LoVo (cell line): ENCODE data around the gene ADGRL3.

Source experiments
- DNase-seq: peaks from one replicate; pipeline ENCODE4 v3.0.0-alpha.2; 2016; ENCODE audit warnings: low spot score

The ADGRL3 gene

DNA sequence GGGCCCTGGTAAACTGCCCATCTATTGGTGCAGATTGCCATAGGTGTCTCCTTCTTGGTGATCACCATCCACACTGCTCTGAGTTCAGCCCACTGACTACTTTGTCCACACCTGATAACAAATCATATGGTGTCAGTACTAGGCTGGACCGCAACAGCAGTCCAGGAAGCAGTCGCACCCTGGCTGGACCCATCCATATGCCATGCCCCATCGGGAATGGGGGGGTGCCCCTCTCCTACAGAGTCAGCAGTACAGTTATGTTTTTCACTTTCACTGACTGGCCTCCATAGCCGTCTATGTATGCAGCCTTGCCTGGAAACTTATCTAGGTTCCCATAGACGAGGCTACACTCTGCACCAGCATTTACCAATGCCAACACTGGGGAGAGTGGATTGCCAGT lies 226.1 kb downstream of the ADGRL3 start:
- no peak for DNase-seq

DNA sequence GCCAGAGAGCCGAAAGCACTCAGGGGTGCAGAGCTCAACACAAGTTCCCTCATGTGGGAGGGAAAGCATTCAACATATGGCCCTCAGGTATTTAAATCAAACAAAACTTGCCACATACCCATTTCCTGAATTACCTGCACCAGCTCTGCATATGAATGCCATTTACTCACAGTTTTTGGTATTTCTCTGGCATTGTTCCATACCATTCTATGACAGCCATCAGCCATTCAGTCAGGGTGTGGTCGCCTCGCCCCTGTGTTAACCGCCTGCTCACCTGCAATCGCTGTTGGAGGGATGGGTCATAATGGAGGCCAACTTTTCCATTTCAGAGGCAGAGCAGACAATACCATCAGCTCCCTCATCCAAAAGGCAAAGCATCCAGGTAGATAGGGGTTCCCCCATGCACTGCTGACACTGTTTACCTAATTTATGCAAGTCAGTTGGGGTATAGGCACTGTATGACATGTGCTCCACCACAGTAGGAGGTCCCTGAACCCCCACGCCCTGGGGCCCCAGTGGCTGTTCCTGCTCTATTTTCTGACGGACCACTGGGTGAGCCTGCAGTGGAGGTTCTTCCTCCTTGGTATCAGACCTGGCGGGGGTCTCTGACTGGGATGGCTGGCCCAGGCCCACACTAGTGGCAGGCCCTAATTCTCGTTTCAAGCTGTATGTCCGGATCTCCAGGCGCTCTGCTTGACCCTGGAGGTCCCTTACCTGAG lies 227.1 kb downstream of the ADGRL3 start:
- no peak for DNase-seq

DNA sequence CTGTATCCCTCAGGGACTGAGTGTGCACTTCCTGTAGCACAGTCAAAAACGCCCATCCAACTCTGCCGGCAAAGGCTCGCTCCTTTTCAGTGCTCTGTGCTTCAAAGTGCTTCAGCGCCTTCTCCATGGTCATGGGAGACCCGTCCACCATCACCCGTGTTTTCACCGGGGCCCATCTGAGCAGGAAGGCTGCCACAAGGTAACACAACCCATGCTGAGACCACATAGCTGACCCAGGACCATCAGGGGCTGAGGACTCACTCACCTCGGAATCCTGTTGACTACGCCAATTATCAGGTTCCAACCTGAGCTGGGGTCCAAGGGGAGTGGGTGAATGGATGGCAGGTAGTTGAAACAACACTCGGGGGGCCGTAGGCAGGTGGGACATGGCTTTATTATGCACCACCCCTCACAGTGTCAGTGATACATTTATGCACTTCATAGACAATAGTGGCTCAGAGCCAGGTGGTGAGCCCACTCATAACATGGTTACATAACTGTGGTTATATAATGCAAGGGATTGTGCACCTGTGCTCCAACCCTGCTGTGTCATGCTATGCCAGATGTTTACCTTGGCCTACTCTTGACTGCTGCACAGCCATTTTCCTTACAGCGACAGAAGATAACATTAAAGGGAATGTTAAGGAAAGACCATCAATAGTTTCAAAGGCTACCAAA lies 227.8 kb downstream of the ADGRL3 start:
- DNase-seq = no peak

DNA sequence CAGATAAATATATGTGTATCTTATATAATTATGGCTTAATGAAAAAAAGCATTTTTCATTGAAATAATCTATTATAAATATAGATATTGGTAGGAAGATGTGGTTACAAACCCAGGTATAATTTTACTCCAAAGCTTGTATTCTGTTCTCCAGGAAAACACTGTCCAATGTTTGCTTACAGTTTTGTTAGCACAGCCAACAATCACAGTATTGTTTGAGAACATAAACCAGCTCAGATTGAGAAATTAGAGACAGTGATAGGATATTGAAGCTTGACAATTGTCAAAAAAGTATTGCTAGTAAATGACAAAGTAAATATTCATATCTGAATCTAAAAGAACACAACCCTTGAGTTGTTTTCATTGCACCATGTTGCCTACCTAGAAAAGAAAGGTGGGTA lies 228.8 kb downstream of the ADGRL3 start:
- no peak for DNase-seq

DNA sequence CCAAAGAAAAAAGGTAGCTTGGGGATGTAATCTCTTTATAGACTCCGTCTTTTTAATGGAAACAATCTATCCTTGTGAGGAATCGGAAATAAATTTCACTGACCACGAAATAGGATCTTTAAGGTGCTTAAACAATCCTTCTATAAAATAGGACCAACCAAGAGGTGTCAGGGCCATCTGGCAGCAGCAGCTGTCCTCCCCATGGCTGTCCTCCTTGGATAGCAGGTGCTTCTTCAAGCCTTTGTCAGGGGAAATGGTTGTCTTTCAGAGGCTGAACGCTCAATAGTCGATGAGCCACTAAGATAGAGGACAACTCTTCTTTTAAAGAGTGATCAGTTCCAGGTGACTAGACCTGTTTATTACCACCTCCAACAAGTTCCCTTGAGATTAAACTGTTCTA lies 231.0 kb downstream of the ADGRL3 start:
- no peak for DNase-seq

DNA sequence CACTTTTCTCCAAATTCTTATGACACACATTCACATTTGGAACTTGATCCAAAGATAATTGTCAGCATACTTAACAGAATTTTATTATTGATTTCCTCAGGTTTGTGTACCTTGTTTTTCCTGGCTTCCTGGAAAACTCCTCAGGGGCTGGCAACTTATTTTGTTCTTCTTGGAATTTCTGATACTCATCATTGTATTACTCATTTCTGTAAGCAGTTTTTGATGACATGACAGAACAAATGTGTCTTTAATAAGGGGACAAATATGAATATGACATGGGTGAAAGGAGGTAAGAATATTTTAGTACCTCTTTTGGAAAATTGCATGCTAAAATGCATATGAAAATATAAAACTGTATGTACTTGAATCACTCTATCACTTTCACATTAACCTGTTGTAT lies 237.8 kb downstream of the ADGRL3 start:
- no peak for DNase-seq

DNA sequence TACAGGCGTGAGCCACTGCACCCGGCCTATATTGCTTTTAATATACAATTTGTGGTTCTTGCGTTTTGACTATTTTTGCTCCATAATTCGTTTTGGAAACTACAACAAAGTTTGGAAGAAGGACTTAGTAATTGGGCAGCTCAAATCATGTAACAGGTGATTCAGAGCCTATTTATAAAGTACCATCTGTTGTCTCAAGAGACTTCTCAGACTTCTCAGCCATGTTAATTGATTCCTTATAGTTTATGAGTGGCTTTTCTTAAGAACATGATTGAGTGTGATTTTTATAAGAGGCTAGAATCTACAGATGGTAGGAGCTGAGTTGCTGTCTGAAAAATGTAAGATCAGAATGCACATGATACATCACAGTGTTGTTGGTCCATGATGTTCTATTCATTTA lies 240.2 kb downstream of the ADGRL3 start:
- DNase-seq = no peak

DNA sequence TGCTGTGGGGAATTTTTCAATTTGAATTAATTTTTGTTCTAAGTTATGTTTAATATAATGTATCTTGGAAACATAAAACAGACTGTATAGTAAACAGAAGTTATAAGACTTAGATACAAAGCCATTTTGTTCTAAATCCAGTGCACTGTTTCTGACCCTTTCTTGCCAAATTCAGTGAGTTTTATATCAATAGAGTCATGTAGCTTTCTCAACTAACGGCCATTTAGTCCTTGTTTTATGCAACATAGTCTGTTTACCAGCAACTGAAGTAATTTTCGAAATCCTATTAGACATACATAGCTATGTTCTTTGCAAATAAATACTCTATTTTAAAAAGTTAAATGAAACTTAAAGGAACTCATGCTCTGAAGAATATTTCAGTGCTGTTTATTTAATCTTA lies 242.8 kb downstream of the ADGRL3 start:
- no peak for DNase-seq

DNA sequence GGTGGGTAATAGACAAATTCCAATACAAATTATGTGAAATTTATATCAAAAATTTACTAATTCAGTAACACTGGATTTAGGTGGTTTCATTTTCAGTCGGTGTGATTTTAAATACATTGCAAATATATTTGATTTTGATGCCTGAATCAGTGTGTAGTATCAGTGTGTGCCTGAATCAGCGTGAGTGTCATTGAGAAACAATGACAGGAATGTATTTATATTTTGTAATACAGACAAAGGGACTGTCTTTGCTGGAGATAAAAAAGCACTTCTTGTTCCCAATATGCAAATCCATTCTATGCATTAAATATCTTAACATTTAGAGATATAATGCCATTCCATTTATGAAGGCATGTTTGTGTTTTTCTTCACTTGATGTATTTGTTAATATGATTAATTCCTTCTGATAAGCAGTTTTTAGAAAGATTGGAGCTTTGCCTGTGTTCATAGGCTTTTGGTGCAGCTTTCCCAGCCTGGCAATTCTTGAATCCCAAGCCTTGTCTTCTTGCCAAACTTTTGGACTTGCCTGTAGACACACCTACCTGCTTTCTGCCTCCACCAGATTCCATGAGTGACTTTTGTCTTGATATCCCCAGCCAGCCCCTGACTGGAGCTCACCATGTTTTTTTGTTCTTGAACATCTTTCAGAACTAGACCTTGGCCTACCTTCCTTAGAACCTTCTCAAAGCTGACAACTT lies 243.8 kb downstream of the ADGRL3 start:
- no peak for DNase-seq

DNA sequence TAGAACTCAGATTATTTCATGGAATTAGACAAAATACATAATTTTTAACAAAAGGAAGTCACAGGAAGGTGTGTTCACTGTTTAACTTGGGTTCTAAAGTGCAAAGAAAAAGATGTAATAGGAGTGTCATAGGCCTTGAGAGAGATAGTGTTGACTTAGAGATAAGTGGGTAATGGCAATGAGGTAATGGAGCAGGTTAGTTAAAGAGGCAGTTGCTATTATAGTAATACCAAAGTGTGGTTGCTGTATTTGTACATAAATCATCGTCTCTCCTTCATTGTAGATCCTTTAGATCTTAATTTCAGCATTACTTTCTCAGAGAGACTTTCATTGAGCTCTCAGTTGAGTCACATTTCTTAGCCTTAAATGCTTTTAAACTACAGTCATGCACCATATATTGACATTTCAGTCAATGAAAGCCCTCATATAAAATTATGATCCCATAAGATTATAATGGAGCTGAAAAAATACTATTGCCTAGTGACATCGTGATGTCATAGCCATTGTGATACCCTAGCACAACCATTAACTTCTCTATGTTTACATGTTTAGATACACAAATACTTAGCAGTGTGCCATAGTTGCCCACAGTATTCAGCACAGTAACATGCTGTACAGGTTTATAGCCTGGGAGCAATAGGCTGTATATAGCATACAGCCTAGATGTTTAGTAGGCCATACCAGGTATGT lies 245.4 kb downstream of the ADGRL3 start:
- DNase-seq = no peak

DNA sequence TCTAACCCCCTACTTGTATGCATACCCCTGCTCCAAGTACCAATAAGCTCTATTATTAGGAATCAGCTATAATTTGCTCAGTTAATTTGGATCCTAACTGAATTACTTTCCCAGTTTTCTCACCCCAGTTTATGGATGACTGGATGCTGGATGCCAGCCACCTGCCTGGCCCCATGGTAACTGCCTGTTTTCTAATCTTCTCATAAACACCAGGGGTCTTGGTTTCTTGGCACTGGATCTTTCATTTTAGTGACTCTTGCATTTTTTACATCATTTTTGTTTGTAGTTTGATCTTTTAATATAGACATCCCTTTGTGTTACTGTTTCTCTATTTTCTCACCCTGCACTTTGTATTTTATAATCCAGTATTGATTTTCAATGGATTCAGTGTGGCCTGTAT lies 246.8 kb downstream of the ADGRL3 start:
- DNase-seq = no peak

DNA sequence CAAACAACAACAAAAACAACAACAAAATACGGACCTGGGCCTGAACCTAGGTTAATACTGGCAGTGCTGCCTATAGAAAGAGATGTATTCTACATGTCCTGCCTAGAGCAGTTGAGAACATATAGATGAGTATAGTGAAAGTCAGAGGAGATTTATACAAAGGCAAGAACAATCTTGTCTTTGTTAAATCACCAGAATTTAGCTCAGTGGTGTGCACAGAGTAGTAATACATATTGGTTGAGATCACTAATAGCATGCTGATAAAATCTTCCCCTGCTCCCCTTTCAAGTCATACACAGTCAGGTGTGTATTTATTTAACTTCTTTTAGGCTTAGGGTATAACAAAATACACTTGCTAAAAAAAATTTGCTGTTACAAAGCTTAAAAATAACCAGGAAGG lies 247.8 kb downstream of the ADGRL3 start:
- no peak for DNase-seq

DNA sequence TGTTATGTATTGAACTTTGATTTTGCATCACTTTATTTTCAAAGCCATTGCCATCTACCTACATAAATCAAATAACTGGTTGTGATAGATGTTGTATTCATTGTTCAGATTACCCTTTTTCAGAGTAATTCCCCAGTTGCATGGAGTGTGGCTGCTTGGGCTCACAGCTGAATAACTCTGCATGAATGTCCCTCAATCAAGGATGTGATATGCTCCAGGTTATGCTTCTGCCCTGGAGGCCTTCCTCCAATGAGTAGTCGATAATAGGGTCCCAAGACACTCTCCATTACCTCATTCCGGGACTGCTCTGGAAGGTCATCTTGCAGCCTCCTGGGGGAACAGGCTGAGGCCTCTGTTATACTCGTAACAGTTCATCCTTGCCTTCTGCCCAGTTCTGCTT lies 251.8 kb downstream of the ADGRL3 start:
- DNase-seq = no peak

DNA sequence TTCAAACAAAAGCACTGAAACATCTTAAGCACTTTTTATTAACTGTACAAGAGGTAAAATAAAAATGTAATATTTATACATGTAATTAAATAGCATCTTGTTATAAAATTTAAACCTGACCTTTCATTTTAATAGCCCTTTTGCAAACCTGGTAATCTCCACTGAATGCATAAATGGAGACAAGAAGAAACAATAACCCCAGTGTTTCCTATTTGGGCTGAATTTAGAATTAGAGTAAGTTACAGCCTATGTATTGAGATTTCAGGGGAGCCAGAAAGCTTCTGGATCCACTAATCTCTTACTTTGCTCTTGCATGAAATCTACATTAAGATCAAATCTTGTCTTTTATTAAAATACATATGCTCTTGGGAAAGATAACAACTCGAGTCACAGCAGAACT lies 261.8 kb downstream of the ADGRL3 start:
- DNase-seq = no peak

DNA sequence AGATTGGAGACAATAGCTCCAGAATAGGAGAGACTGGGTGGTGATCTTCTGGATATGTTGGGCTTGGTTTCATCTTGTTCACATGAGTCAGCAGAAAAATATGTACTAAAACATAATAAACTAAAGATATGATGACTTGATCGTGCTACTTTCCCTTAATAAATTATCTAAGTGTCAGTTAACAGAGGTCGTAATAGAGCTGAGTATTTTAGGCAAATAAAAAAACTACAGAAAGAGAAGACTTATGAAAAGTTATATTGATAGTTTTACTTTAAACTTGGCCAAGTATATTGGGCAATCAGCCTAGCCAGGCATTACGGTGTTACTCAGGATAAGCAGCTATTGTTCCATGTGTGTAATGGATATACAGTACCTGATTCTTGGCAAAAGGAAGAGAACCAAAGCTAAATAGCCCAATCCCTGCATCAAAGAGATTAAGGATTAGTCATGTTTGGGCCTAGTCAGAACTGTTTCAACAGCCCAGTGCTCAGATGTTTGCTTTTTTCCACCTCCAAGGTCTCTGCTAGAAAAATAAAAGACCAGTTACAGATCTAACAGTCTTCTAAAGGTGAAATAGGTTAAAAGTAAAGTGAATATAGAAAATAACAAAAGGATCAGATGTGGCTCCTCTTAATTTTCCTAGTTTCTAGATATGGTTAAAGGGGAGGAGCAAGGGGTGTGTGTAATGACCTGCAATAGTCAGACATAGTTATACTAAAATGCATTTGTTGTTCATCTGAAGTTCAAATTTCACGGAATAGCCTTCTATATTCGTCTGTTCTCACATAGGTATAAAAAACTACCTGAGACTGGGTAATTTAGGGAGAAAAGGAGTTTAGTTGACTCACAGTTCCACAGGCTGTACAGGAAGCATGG lies 262.6 kb downstream of the ADGRL3 start:
- peak; percentile 44 for DNase-seq

DNA sequence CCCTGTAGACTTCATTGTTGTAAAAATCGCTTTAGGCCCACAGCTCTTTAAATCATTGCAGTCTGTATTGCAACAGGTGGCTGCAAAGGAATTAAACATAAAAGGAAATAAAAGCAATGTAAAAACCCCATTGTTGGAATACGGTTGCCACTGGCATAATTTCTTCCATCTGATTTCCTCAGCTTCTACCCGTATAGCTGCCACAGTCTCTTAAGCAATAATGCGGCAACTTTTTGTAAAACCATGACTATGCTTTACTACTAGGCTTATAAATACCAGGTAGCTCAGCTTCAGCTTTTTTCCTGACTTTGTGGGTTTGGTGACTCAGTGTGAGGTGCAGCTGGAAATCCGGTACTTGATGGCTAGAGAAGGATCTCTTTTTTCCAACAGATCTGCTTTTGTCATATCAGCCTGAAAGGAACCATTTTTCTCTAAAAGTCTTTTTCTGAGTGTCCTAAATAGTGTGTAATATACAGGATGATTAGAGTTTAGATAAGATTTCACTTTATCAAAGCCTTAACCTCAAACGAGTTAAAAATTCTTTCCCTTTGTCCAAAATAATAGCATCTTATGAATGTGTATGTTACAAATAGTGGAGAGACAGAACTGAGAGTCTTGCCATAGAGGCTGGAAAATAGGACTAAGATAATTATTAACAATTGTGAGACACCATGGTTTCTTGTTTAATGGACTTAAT lies 268.0 kb downstream of the ADGRL3 start:
- peak; percentile 58 for DNase-seq

DNA sequence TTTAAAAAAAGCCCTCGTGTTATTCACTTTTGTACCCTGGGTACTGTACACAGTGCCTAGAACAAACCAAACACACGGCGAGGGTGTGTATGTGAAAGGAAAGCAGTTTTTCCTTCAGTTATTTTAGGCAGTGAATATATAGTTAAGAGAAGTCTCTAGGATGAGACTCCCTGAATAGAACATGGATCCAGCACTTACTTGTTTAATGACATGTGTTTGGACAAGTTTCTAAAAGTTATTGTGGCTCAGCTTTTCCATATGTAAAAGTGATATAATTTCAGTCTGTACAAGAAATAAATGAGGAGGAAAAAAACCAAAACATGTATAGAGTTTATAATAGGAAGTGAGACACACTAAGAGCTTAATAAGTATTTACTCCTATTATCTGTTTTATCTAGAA lies 273.2 kb downstream of the ADGRL3 start:
- DNase-seq = no peak

DNA sequence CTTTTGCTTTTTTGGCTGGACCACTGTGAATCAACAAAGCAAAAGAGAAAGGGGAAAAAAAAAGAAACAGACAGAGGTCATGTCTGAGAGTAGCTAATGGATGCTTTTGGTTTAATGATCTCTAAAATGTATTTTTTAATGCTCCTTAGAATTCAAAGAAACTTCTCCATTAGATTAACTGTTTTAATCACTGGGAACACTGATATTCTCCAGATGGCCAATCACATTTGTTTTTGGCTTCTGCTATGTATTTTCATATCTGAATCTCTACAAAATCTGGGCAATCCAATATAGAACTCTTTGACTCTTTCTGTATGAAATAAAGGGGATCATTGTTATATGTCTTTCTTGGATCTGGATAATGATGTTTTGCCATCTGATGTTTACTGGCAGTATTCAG lies 278.2 kb downstream of the ADGRL3 start:
- no peak for DNase-seq

DNA sequence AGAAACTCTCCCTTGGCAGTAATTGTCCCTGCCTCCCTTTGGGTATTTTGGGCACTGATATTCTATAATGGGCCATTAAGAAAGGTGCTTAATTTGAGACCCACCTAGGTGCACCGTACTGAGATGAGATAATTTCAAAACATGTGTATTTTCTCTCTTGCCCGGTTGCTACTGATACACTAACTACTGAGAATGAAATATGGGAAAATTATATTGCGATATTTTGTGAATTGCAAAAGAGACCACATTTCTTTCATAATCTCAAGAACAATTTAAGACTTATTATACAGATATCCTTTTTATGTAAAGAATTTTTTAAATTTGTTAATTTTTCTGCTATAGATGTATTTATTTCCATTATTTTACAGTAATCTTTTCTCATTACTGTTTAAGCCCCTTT lies 284.9 kb downstream of the ADGRL3 start:
- no peak for DNase-seq

DNA sequence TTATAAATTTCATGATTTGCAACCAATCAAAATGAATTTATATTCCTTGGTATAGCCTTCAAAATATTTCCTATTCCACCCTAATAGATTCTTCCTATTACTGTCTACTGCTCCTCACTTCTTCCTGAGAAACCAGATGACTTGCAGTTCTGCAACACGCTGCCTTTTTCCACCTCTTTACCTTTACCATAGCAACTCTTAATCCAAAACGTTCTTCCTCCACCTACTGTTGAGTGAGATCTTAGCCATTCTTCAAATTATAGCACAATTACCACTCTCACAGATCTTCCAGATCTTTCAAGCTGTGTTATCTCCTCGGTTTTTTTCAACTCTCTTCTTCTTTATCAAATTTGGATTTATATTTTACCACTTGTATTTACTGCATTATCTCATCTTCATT lies 289.8 kb downstream of the ADGRL3 start:
- DNase-seq = no peak

DNA sequence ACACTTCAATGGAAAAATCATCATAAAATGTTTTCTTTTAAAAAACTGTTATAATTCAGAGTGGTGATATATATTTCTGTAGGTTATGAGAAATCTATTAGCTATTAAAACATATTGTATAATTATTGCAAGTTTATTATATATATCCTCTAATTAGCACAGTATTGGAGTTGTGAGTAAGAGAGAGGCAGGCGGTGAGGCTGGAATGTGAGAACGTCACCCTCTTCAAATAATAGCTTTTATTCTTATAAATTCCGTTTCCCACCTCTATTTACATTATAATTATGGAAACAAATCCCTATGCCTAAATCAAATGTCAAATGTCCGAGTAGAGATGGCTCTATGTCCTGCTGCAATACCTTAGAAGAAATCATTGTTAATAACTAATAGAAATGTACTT lies 292.9 kb downstream of the ADGRL3 start:
- DNase-seq = no peak
